GM11168 (cell line): ENCODE results near the gene TKFC.
"Not testable (repeated sequence)": the region's sequence is repeated elsewhere in the genome, so short reads cannot be mapped to it uniquely, and the experiment has no call there.

Experiments used
- in situ Hi-C: fragments of 300-500 bp; cut with MboI; formaldehyde crosslinking; loops from one replicate; pipeline ENCODE4 v1.12.0; 2022; ENCODE audit warnings: low sequenced_read_pairs; ENCODE audit not compliant: unreplicated experiment

Gene TKFC

DNA sequence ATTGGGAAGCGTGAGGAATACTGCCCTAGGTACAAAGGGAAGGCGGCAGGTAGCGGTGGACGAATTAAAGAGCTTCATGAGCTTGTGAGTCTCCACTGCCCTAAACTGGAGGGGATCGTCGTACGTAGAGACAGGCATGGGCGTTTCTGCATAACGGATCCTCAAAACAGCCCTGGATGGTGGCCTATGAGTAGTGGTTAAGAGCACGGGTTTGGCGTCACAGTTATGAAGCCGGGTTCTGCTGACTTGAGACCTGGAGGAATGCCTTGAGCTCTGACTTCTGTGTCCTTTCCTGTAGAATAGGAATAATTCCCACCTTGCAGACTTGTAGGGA, 29.5 kb downstream of the TKFC start:
- in situ Hi-C loops: no loop called here

DNA sequence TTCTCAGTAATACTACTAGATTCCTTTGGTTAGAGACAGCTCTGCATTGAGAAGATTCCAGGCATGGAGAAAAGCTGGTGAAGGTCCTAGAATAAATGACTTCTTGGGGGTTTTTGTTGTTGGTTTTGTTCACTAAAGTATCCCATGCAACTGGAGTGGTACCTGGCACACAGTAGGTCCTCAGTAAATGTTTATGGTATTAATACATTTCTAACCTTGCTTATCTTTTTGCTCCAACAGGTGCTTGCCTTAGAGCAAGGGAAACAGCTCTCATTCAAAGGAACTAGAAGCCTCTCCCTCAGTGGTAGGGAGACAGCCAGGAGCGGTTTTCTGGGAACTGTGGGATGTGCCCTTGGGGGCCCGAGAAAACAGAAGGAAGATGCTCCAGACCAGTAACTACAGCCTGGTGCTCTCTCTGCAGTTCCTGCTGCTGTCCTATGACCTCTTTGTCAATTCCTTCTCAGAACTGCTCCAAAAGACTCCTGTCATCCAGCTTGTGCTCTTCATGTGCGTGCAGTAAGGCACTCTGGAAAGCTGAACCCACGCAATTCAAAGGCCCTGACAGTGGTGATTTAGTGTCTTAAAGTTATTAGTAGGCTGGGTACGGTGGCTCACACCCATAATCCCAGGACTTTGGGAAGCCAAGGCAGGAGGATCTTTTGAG, 31.1 kb downstream of the TKFC start:
- in situ Hi-C loops: no loop called here

DNA sequence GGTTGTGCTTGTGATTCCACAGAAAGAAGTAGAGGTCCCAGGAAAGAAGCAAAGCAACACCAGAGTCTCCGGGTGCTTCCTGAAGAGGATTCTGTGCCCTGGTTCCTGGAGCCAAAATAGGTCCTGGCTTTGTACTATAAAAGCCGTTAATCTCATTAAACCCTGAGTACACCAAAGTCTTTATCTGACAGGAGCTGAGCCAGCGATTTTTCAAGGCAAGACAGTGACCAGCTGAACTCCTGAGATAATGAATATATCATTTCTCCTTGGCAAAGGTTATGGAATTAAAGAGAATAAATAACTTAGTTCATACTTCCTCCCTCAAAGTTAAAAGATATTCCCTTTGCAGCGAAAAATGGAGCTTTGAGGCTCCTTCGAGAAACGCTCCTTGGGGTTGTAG, 34.4 kb downstream of the TKFC start:
- in situ Hi-C loops: no loop called here

DNA sequence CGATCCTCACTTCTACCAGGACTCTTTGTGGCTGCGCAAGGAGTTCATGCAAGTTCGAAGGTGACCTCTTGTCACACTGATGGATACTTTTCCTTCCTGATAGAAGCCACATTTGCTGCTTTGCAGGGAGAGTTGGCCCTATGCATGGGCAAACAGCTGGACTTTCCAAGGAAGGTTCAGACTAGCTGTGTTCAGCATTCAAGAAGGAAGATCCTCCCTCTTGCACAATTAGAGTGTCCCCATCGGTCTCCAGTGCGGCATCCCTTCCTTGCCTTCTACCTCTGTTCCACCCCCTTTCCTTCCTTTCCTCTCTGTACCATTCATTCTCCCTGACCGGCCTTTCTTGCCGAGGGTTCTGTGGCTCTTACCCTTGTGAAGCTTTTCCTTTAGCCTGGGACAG, 35.6 kb downstream of the TKFC start:
- in situ Hi-C loops: no loop called here

DNA sequence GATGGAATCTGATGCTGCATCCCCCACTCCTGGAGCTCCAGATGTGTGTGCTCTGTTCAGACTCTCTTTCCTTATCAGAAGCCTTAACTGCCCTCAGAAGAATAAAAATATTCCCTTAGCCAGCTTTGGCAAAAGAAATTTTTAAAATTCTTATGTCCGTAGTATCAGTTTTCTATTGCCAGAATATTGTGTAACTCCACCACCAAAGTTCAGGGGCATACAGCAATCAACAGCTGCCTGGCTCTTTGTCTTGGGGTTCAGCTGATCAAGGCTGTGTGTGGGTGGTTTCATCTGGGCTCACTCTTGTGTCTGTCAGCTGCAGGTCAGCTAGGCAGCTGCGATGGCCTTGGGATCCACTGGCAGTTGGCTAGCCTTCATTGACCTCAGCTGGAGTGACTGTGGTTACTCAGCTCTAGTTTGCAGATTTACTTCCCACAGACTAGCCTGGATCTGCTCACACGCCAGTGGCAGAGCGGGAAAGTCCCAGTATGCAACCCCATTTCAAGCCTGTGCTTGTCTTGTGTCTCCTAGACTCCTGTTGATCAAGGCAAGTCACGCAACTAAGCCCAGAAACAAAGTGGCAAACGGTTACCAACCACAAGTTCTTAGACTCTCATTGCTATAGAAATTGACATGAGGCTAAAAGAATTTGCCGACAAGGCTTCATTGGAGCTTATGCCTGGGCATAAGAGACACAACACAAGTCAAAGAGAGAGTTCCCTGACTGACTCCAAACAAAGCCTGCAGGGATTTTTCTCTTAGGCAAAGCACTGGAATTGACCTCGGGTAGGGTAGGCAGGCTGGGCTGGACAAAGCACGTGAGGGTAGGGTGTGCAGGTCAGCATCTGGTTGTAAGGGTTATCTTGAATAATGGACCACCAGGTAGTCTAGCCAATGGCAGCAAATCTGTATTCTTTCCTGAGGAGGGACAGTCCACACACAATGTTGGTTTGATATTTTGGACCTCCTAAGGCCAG, 36.6 kb downstream of the TKFC start:
- in situ Hi-C loops: no loop called here

DNA sequence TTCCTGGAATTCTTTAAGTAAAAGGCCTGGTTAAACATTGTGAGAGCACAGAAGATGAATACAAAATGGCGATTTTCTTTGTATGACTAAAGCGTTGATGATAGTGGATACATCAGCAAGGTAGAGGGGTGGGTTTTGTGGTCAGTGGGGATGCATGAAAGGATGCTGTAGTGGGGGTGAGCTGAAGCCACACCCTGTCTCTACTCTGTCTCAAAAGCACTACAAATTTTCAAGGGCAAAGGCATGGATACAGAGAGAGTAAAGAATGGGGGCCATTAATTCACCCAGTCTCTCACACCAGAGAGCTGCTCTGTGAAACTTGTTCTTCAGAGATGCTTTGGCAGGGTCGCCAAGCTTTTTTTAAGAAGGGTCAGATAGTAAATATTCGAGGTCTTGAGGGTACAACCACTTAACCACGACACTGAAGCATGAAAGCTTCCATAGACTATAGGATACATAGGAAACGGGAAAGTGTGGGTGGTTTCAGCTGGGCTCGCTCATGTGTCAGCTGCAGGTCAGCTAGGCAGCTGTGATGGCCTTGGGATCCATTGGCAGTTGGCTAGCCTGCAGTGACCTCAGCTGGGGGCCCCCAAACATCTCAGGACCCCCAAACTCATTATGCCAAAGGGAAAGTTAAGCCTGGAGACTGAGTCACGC, 37.4 kb downstream of the TKFC start:
- in situ Hi-C loops: no loop called here

DNA sequence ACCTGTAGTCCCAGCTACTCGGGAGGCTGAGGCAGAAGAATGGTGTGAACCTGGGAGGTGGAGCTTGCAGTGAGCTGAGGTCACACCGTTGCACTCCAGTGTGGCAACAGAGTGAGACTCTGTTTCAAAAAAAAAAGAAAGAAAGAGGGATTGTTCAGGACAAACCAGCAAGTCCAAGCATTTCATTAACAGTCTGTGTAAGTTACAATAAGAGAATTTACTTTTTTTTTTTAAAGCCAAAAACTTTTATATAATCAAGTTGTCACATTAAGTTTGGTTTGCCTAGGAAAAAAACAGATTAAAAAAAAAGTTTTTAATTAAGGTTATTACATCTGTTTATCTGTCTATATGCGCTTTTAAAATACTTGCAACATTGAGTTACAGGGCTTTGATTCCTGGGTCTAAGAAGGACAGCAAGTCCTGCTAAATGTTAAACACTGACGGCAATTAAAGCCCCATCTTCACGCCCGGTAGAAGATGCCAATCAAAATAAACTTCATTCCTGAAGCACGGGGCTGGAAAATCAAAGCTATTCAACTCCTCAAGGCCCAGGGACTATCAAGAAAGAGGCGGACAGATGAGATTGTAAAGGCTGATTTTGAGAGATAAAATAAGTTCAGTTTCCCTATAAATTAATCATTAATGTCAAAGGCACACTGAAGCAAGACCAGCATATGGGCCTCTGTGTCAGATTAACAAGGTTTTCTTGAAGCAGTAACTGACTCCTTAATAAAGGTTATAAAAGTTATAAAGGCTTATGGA, 39.8 kb downstream of the TKFC start:
- in situ Hi-C loops: no loop called here

DNA sequence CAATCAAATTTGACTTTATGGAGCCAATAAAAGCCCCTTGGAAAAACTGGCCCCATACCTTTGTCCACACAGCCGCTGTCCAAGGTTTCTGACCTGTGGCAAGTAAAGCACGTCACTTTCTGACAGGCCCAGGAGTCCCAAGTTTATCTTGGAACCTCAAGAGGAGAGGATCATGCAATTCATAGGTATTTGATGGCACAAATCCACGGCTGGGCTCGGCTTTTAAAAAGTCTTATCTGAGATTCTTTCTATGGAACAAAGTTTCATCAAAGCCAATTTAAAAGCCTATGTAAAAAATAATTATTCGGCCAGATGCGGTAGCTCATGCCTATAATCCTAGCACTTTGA, 42.7 kb downstream of the TKFC start:
- in situ Hi-C loops: no loop called here

DNA sequence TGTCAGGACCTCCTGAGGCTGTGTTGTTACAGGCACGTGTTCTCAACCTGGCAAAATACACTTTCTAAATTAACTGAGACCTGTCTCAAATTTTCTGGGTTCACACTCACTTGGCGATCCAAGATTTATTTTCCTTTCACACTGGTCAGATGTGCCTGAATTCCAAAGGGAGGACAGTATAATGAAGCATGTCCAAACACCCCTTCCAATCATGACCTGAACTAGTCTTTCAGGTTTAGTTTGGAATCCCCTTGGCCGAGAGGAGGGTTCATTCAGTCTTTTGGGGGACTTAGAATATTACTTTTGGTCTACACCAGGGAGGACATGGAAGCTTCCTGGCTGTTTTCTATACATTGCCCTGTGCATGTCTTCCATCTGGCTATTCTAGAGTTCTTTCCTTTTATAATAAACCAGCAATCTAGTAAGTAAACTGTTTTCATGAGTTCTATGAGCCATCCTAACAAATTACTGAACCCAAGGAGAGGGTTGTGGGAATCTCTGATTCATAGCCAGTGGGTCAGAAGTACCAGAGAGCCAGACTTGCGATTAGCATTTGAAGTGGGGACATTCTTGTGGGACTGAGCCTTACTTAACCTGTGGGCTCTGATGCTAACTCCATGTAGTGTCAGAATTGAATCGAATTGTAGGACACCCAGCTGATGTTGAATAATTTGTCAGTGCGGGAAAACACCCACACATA, 44.6 kb downstream of the TKFC start:
- in situ Hi-C loops: no loop called here

DNA sequence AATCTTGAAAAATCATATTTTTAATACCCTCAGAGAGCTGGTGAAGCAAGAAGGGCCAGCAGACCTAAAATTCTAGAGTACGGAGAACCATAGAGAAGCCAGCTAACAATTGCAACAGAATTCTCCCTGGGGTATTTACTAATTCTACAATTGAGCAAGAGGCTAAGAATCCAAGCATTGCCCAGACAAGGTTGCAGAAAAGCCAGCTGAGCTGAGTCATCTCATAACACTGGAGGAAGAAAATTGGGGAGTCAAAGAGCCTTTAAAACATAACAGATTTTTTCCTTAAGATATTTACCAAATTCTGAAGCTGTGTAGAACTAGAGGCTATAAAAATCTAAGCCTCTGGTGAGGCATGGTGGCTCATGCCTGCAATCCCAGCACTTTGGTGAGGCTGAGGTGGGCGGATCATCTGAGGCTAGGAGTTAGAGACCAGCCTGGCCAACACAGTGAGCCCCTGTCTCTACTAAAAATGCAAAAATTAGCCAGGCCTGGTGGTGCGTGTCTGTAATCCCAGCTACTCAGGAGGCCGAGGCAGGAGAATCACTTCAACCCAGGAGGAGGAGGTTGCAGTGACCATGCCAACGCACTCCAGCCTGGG, 45.8 kb downstream of the TKFC start:
- in situ Hi-C loops: no loop called here

DNA sequence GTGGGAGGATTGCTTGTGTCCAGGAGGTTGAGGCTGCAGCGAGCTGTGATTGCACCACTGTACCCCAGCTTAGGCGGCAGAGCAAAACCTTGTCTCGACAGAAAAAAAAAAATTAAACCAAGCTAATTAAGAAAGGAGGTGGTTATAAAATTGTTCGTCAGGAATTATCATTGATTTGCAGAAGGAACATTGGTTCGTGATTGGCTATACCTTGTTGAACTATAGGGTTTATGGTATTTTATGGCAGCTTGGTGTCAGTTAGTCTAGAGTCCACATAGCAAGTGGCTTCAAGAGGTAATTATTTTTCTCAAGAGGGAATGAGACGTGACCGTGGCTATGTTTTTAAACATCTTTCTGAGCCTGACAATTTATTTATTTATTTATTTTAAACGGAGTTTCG, 47.9 kb downstream of the TKFC start:
- in situ Hi-C loops: no loop called here

DNA sequence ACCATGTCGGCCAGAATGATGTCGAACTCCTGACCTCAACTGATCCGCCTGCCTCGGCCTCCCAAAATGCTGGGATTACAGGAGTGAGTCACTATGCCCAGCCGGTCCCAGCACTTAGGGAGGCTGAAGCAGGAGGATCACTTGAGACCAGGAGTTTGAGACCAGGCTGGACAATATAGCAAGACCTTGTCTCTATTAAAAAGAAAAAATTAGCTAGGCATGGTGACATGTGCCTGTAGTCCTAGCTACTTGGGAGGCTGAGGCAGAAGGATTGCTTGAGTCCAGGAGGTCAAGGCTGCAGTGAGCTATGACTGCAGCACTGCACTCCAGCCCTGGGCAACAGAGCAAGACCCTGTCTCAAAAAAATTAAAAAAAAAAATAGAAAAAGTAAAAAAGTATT, 50.8 kb downstream of the TKFC start:
- in situ Hi-C loops: not testable (repeated sequence)

DNA sequence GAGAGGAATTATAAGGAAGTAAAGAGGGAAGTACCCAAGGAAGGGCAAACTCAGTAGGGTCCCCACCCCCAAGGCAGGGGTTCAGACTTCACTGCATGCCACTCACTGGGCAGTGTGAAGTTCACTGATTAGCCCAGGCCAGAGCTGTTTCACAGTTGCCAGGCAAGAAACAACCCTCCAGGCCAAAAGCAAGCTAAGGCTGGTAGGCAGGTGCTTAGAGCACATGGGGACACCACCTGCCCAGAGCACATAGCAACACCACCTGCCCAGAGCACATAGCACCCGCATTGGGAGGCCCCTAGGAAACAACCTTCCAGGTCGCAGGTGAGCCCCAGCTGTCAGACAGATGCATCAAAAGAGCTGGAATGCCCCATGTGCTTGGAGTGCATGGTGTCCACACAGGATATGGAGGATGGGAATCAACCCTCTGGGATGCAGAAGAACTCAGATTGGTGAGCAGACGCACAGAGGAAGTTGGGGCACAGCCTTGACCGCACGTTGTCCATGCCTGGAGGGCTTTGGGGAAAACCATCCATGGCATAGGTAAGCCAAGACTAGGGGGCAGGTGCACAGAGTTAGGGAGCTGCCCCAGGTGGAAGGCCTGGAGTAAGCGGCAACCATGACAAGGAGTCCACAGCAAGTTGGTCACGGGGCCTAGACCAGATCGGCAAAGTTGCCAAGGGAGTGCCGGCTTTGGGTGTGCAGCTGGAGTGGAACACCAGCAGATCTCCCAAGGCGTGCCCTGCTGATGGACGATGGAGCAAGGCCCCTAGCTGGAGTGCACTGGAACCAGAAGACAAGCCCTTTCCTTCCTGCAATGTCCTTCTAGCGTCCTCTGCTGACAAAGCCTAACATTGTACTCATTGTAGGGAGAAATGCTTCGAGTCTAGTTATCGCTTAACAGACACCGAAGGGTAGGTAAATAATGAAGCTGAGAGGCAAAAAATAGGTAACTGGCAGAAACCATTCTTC, 51.5 kb downstream of the TKFC start:
- in situ Hi-C loops: loop anchor here (5.0 kb wide), 1 partner anchor 47 kb away; no protein-coding TSS in a partner anchor

DNA sequence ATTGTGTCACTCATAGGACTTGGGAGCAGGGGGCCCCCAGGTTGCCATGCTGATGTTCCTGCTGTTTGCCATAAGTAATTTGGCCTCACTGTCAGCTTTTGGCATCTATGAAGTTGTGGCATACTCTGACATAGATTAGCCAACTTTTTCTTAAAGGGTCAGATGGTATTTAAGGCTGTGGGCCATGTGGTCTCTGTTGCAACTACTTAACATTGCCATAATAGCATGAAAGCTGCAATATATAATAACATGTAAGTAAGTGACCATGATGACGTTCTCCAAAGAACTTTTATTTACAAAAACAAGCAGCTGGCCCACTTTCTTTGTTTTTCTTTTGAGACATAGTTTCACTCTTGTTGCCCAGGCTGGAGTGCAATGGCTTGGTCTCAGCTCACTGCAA, 57.1 kb downstream of the TKFC start:
- in situ Hi-C loops: no loop called here

DNA sequence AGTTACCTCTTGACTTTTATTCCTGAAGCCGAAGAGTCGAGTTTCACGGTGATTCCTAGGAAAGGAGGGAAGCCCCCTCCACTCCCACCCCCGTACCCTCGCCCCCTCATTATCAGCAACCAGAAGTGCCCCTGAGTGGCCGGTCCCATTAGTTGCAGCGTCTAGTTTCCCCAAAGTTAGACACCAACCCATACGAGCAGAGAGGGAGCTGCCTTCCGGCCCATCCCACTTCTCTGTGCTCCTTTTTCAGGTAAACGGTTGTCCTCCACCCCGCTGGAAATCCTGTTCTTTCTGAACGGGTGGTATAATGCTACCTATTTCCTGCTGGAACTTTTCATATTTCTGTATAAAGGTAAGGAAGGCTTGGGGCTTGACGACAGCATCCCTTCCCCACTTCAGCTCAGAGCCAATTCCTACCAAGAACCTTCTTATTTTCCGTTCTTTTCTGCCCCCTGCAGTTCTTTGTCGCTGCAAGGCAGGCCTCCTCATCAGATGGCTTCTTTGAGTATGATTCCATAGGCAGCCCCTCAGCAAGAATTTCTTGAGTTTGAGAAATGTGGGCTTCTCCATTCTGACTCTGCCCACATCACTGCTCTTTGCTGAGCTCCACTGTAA, 60.1 kb downstream of the TKFC start:
- in situ Hi-C loops: no loop called here
